Smooth muscle cell (in vitro differentiated cells): Measurements from ENCODE around the gene OLFML1. TPM values are rescaled to one million over a fixed set of nuclear protein-coding genes. Genes with fewer than 3 reads are reported as not detected.

ENCODE experiments used
- DNase-seq: peaks from one replicate; lab custom pipeline; 2025; ENCODE audit not compliant: unreplicated experiment; lab: John Stamatoyannopoulos, UW
- H2AFZ ChIP-seq: fragments of 200-600 bp; sonication (generic); 2 replicates; pipeline ENCODE4 v1.6.0; 2016; ENCODE audit warnings: antibody characterized with exemption, low read depth, mild to moderate bottlenecking
- H3F3A ChIP-seq: fragments of 200-600 bp; sonication (generic); 2 replicates; pipeline ENCODE4 v1.6.0; 2017; ENCODE audit warnings: antibody characterized with exemption, low read depth
- H3K27ac ChIP-seq: fragments of 200-600 bp; sonication (generic); 2 replicates; pipeline ENCODE4 v1.5.1; 2016; ENCODE audit warnings: low read depth, mild to moderate bottlenecking
- H3K27me3 ChIP-seq: fragments of 200-600 bp; sonication (generic); 2 replicates; pipeline ENCODE4 v1.6.1; 2016; ENCODE audit warnings: low read depth, mild to moderate bottlenecking
- H3K36me3 ChIP-seq: fragments of 200-600 bp; sonication (generic); 2 replicates; pipeline ENCODE4 v1.5.1; 2016; ENCODE audit warnings: low read depth
- H3K4me1 ChIP-seq: fragments of 200-600 bp; sonication (generic); 2 replicates; pipeline ENCODE4 v1.5.1; 2016; ENCODE audit warnings: low read depth
- H3K4me2 ChIP-seq: fragments of 200-600 bp; sonication (generic); 2 replicates; pipeline ENCODE4 v1.6.0; 2016; ENCODE audit warnings: mild to moderate bottlenecking
- H3K4me3 ChIP-seq: fragments of 200-600 bp; sonication (generic); 2 replicates; pipeline ENCODE4 v1.5.1; 2016; ENCODE audit warnings: mild to moderate bottlenecking
- H3K79me2 ChIP-seq: fragments of 200-600 bp; sonication (generic); 2 replicates; pipeline ENCODE4 v1.6.0; 2016; ENCODE audit warnings: low read depth, mild to moderate bottlenecking
- H3K9ac ChIP-seq: fragments of 200-600 bp; sonication (generic); 2 replicates; pipeline ENCODE4 v1.6.0; 2016; ENCODE audit warnings: low read depth
- H3K9me3 ChIP-seq: fragments of 200-600 bp; sonication (generic); replicated peaks from 2 replicates; pipeline ENCODE4 v1.5.1; 2016; ENCODE audit warnings: low read depth
- H4K20me1 ChIP-seq: fragments of 200-600 bp; sonication (generic); 2 replicates; pipeline ENCODE4 v1.6.0; 2016; ENCODE audit warnings: low read depth
- CTCF ChIP-seq: fragments of 200-600 bp; sonication (generic); IDR thresholded peaks from 2 replicates; pipeline ENCODE4 v1.5.1; 2017; ENCODE audit warnings: borderline replicate concordance, mild to moderate bottlenecking, antibody characterized with exemption; ENCODE audit not compliant: insufficient read depth, poor library complexity, severe bottlenecking
- WGBS: methylation state at CpG from one replicate; pipeline ENCODE4 v1.1.7; 2016; ENCODE audit warnings: low lambda C conversion rate; 5-methylcytosine and 5-hydroxymethylcytosine counted together
- polyA plus RNA-seq: library from polyadenylated mRNA; unstranded; fragments of >200 nt; fragmentation: Nextera tagmentation; extraction: Ambion mirVana; gene quantifications from 2 replicates; pipeline ENCODE4 v1.2.1, GENCODE V29; 2016
- total RNA-seq: library from RNA; depleted of rRNA; stranded (reverse); fragments of >200 nt; gene quantifications from 2 replicates; pipeline ENCODE4 v1.2.3, GENCODE V29; 2014

Gene OLFML1
- total and polyA plus RNA-seq, 2 experiments from 2014 or later: 0.14 TPM; not detected in 1

GRCh38 chr11:7547687-7548086, 62.4 kb downstream of the OLFML1 start:
- WGBS: 86% methylated on average over 4 of the region's 4 CpGs
- H3K4me2 ChIP-seq: no peak overlapping the region
- no peak overlapping the region for H3K4me3 ChIP-seq
- H4K20me1 ChIP-seq: no peaks in the 10 kb centered on the region
- no peaks in the 10 kb centered on the region for H3K27me3 ChIP-seq
- no peaks in the 10 kb centered on the region for H3K4me1 ChIP-seq
- no peak for DNase-seq
- no peak for TF ChIP-seq CTCF
- no peak overlapping the region for H2AFZ ChIP-seq
- no peak overlapping the region for H3K27ac ChIP-seq
- H3K36me3 ChIP-seq: no peaks in the 10 kb centered on the region
- H3K79me2 ChIP-seq: no peaks in the 10 kb centered on the region
- no peaks in the 10 kb centered on the region for H3K9me3 ChIP-seq
- H3F3A ChIP-seq: no peaks in the 10 kb centered on the region
- H3K9ac ChIP-seq: no peak overlapping the region

DNA sequence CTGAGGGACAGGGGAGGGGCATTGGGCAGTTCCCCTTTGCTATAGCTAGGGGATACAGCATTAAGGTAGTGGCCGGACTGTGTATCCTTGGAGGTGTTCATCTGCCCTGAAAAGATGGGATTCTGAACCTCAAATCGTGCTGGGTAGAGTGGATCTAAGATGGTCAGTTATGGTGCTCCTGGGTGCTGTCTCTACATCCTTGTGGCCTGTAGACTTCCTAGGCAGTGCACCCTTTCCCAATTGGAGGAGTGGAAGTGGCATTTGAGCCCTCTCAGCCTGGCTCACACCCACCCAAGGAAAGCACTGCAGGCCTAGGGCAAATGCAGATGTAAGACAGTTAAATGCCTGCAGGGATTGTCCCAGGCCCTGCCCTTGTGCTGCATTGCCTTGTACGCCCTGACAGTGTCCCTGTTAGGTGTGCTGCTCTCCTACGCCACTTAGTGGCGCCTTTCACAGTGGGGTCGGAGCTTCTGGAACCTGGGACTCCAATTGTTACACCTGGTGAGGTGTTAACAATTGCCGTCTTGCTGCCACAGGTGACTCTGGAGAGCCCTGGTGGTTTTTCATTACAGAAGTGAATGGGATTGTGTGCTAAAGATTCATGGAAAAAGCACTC, 63.5 kb downstream of the OLFML1 start:
- no peak for DNase-seq
- Histone ChIP-seq H3K4me3 (no peak overlapping the region), H3K27ac (no peak overlapping the region), H3K36me3 (no peaks in the 10 kb centered on the region), H3F3A (no peaks in the 10 kb centered on the region), H4K20me1 (no peaks in the 10 kb centered on the region), H3K9me3 (no peaks in the 10 kb centered on the region), H3K79me2 (no peaks in the 10 kb centered on the region), H2AFZ (no peak overlapping the region), H3K4me2 (no peak overlapping the region), H3K4me1 (no peaks in the 10 kb centered on the region), H3K27me3 (no peaks in the 10 kb centered on the region), H3K9ac (no peak overlapping the region)
- TF ChIP-seq CTCF: peak; percentile 21
- WGBS: 66% methylated on average over 7 of the region's 7 CpGs

GRCh38 chr11:7549681-7550080, 64.4 kb downstream of the OLFML1 start:
- no peak overlapping the region for H2AFZ ChIP-seq
- DNase-seq: no peak
- no peaks in the 10 kb centered on the region for H3K4me1 ChIP-seq
- no peak overlapping the region for H3K4me2 ChIP-seq
- H3K36me3 ChIP-seq: no peaks in the 10 kb centered on the region
- H3F3A ChIP-seq: no peaks in the 10 kb centered on the region
- no peaks in the 10 kb centered on the region for H3K27me3 ChIP-seq
- no peak overlapping the region for H3K27ac ChIP-seq
- TF ChIP-seq CTCF: no peak
- no peak overlapping the region for H3K4me3 ChIP-seq
- H3K9me3 ChIP-seq: no peaks in the 10 kb centered on the region
- WGBS: 93% methylated on average over 4 of the region's 4 CpGs
- H3K9ac ChIP-seq: no peak overlapping the region
- no peaks in the 10 kb centered on the region for H4K20me1 ChIP-seq
- no peaks in the 10 kb centered on the region for H3K79me2 ChIP-seq

- no peaks in the 10 kb centered on the region for H3K4me1 ChIP-seq
- no peak for DNase-seq
- H3K27me3 ChIP-seq: no peaks in the 10 kb centered on the region
- WGBS: 95% methylated on average over 1 of the region's 1 CpG
- H2AFZ ChIP-seq: no peak overlapping the region
- no peak overlapping the region for H3K4me3 ChIP-seq
- no peak overlapping the region for H3K27ac ChIP-seq
- H4K20me1 ChIP-seq: no peaks in the 10 kb centered on the region
- no peaks in the 10 kb centered on the region for H3K9me3 ChIP-seq
- H3K79me2 ChIP-seq: no peaks in the 10 kb centered on the region
- H3K9ac ChIP-seq: no peak overlapping the region
- no peak for TF ChIP-seq CTCF
- H3K4me2 ChIP-seq: no peak overlapping the region
- no peaks in the 10 kb centered on the region for H3K36me3 ChIP-seq
- H3F3A ChIP-seq: peaks cover 11% of the 10 kb centered on the region
Observed at GRCh38 chr11:7551571-7551970, 66.3 kb downstream of the OLFML1 start.
